Astrocyte (in vitro differentiated cells and primary cell): ENCODE data around the gene CFDP1. TPM values are rescaled to one million over a fixed set of nuclear protein-coding genes. Genes with fewer than 3 reads are reported as not detected.
A peak's percentile ranks its signal among the peaks of the same experiment; 100 is the strongest.

Experiments used
- DNase-seq: peaks from one replicate; pipeline ENCODE4 v3.0.0-alpha.2; 2010; ENCODE audit warnings: low read depth
- FAIRE-seq: peaks from 2 replicates; lab custom pipeline; 2011; peaks lifted over from hg19 to GRCh38; lab: Jason Lieb, UNC
- H2AFZ ChIP-seq: 2 replicates; pipeline ENCODE4 v1.6.0; 2012; ENCODE audit warnings: low read depth, low read length, inconsistent platforms
- H3K27ac ChIP-seq: 2 replicates; pipeline ENCODE4 v1.5.1; 2011; ENCODE audit warnings: low read depth, low read length, inconsistent platforms
- H3K27me3 ChIP-seq: 2 replicates; pipeline ENCODE4 v1.6.0; 2011; ENCODE audit warnings: low read length, inconsistent platforms; ENCODE audit not compliant: insufficient read depth
- H3K36me3 ChIP-seq: 2 replicates; pipeline ENCODE4 v1.5.1; 2011; ENCODE audit warnings: low read length, inconsistent platforms; ENCODE audit not compliant: insufficient read depth
- H3K4me1 ChIP-seq: 2 replicates; pipeline ENCODE4 v1.5.1; 2011; ENCODE audit warnings: low read length, inconsistent platforms; ENCODE audit not compliant: insufficient read depth
- H3K4me2 ChIP-seq: 2 replicates; pipeline ENCODE4 v1.6.0; 2012; ENCODE audit warnings: low read length, inconsistent platforms
- H3K4me3 ChIP-seq: 2 replicates; pipeline ENCODE4 v1.5.1; 2011; ENCODE audit warnings: low read depth, mild to moderate bottlenecking, low read length, inconsistent platforms; ENCODE audit not compliant: insufficient read depth
- H3K79me2 ChIP-seq: 2 replicates; pipeline ENCODE4 v1.6.0; 2012; ENCODE audit warnings: mild to moderate bottlenecking, low read length, inconsistent platforms; ENCODE audit not compliant: insufficient read depth
- H3K9ac ChIP-seq: 2 replicates; pipeline ENCODE4 v1.6.0; 2012; ENCODE audit warnings: mild to moderate bottlenecking, low read length, inconsistent platforms
- H3K9me3 ChIP-seq: 2 replicates; pipeline ENCODE4 v1.5.1; 2012; ENCODE audit warnings: low read depth, mild to moderate bottlenecking, low read length, inconsistent platforms; ENCODE audit not compliant: insufficient read depth
- H4K20me1 ChIP-seq: 2 replicates; pipeline ENCODE4 v1.6.0; 2012; ENCODE audit warnings: low read length, inconsistent platforms; ENCODE audit not compliant: insufficient read depth
- H3K27ac Mint-ChIP-seq: one replicate; pipeline ENCODE4 v1.8.0; 2021; ENCODE audit warnings: mild to moderate bottlenecking, mixed read lengths; ENCODE audit not compliant: unreplicated experiment
- H3K27me3 Mint-ChIP-seq: one replicate; pipeline ENCODE4 v1.8.0; 2021; ENCODE audit warnings: low read depth, mixed read lengths; ENCODE audit not compliant: unreplicated experiment
- H3K36me3 Mint-ChIP-seq: one replicate; pipeline ENCODE4 v1.8.0; 2021; ENCODE audit warnings: low read depth, mixed read lengths; ENCODE audit not compliant: unreplicated experiment
- H3K4me1 Mint-ChIP-seq: one replicate; pipeline ENCODE4 v1.8.0; 2021; ENCODE audit warnings: low read depth, mixed read lengths; ENCODE audit not compliant: unreplicated experiment
- H3K4me3 Mint-ChIP-seq: one replicate; pipeline ENCODE4 v1.8.0; 2021; ENCODE audit warnings: mild to moderate bottlenecking, moderate library complexity, mixed read lengths; ENCODE audit not compliant: unreplicated experiment
- H3K9me3 Mint-ChIP-seq: one replicate; pipeline ENCODE4 v1.8.0; 2021; ENCODE audit warnings: mild to moderate bottlenecking, mixed read lengths; ENCODE audit not compliant: unreplicated experiment
- EZH2 ChIP-seq: IDR thresholded peaks from 2 replicates; pipeline ENCODE4 v1.6.1; 2012; ENCODE audit warnings: mild to moderate bottlenecking, low read length, inconsistent platforms; ENCODE audit not compliant: insufficient read depth
- total RNA-seq: library from RNA; stranded (reverse); gene quantifications from 2 replicates; pipeline ENCODE4 v1.2.1, GENCODE V29; 2021
- TF ChIP-seq, protein P1 (sequence below): IDR thresholded peaks from 2 replicates; pipeline ENCODE4 v1.5.1; 2011; ENCODE audit warnings: low read depth, mild to moderate bottlenecking, inconsistent platforms, low read length, moderate library complexity; ENCODE audit not compliant: insufficient read depth

The CFDP1 gene
- total RNA-seq, 1 donor from 2014 or later, result 36.9 TPM

DNA sequence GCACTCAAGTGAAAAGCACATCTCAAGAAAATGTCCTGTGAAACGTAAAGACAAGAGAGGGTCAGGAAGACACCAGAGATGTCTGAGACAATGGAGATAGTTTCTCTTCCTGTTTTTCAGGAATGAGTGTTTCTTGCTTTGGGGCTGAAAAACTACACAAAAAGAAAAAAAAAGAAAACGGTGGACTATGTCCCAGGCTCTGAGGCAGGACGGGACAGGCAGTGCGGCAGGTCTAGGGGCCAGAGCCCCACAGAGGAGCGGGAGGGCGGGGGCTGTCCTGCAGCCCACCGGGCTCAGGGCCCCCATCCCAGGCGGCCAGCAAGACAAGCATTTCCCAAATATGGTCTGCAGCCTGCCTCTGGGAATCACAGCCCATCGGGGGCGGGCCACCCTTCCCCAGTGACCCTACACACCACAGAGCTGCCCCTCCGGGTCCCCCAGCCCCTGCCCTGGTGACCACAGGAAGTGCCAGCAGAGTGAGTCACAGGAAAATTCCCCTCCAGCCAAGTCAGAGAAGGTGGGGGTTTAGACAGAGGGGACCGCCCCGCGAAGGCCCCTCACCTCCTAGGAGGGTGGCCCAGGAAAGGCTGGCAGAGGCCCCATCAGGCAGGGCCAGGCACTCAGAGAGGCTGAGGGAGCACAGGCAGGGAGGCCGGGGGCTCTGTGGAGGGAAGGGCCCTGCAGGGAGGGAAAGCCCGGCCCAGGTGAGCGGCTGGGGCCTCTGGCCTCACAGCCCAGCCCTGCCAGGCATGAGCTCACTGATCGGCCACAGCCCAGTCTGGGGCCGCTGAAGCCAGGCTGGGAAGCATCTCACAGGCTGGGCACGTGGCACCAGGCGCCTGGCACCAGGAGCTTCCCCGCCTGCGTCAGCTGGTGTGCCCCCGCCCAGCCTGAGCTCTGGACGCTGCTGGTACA, 188.2 kb downstream of the CFDP1 start:
- peak overlapping the region; percentile 91 for H3K4me2 ChIP-seq
- peaks cover 69% of the 10 kb centered on the region for H3K4me1 ChIP-seq
- H3K27me3 ChIP-seq, result no peaks in the 10 kb centered on the region
- peaks cover 96% of the 10 kb centered on the region for H3K79me2 ChIP-seq
- TF ChIP-seq, protein P1, sequence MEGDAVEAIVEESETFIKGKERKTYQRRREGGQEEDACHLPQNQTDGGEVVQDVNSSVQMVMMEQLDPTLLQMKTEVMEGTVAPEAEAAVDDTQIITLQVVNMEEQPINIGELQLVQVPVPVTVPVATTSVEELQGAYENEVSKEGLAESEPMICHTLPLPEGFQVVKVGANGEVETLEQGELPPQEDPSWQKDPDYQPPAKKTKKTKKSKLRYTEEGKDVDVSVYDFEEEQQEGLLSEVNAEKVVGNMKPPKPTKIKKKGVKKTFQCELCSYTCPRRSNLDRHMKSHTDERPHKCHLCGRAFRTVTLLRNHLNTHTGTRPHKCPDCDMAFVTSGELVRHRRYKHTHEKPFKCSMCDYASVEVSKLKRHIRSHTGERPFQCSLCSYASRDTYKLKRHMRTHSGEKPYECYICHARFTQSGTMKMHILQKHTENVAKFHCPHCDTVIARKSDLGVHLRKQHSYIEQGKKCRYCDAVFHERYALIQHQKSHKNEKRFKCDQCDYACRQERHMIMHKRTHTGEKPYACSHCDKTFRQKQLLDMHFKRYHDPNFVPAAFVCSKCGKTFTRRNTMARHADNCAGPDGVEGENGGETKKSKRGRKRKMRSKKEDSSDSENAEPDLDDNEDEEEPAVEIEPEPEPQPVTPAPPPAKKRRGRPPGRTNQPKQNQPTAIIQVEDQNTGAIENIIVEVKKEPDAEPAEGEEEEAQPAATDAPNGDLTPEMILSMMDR, result no peak
- no peak for TF ChIP-seq EZH2
- H2AFZ ChIP-seq, result no peak overlapping the region
- H3K9me3 Mint-ChIP-seq, result no peaks in the 10 kb centered on the region
- peak overlapping the region; percentile 99 for H3K27ac ChIP-seq
- peak overlapping the region; percentile 69 for H3K4me3 Mint-ChIP-seq
- DNase-seq (peak; percentile 97), FAIRE-seq (peak; percentile 63)
- H3K36me3 ChIP-seq, result peaks cover 5% of the 10 kb centered on the region
- peak overlapping the region; percentile 100 for H3K27ac Mint-ChIP-seq
- no peaks in the 10 kb centered on the region for H3K9me3 ChIP-seq
- H3K27me3 Mint-ChIP-seq, result no peaks in the 10 kb centered on the region
- peak overlapping the region; percentile 96 for H3K9ac ChIP-seq
- no peak overlapping the region for H3K4me3 ChIP-seq
- H3K4me1 Mint-ChIP-seq, result peaks cover 69% of the 10 kb centered on the region
- peaks cover 5% of the 10 kb centered on the region for H3K36me3 Mint-ChIP-seq
- H4K20me1 ChIP-seq, result peaks cover 46% of the 10 kb centered on the region

DNA sequence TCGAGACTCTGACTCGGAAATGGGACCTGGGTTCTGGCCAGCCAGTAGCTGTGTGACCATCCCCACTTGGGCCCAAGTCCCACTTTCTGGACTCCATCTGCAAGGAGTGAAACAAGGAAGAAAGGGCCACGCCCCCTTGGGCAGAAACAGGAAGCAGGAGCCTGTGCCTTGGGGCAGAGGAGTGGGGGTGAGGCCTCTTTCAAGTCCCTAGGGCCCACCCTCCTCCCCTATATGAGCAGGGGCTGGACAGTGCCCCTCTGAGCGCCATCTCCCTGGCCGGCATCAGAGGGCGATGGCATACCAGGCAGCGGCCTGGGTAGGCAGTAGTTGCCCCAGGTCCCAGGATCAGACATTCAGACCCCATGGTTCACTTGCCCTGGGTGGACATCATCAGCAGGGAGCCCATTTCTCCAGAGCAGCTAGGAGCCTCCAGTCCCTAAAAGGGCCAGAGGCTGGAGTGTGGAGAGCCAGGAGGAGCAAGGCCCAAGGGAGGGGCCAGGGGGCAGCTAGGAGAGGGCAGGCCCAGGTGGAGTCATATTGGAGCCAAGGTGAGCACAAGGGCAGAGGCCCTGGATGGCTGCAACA, 189.0 kb downstream of the CFDP1 start:
- H3K4me2 ChIP-seq, result peak overlapping the region; percentile 91
- Mint-ChIP-seq H3K4me1 (peaks cover 71% of the 10 kb centered on the region), H3K9me3 (no peaks in the 10 kb centered on the region), H3K27me3 (no peaks in the 10 kb centered on the region), H3K27ac (peak overlapping the region; percentile 100), H3K4me3 (peak overlapping the region; percentile 69), H3K36me3 (peaks cover 7% of the 10 kb centered on the region)
- no peak overlapping the region for H2AFZ ChIP-seq
- peaks cover 70% of the 10 kb centered on the region for H3K4me1 ChIP-seq
- no peaks in the 10 kb centered on the region for H3K9me3 ChIP-seq
- H3K36me3 ChIP-seq, result peaks cover 5% of the 10 kb centered on the region
- H3K27ac ChIP-seq, result peak overlapping the region; percentile 99
- peak overlapping the region; percentile 96 for H3K9ac ChIP-seq
- no peak for FAIRE-seq
- no peak for TF ChIP-seq EZH2
- TF ChIP-seq, protein P1, result no peak
- no peak overlapping the region for H3K4me3 ChIP-seq
- peaks cover 96% of the 10 kb centered on the region for H3K79me2 ChIP-seq
- peaks cover 46% of the 10 kb centered on the region for H4K20me1 ChIP-seq
- H3K27me3 ChIP-seq, result no peaks in the 10 kb centered on the region
- peak; percentile 70 for DNase-seq

Other genes starting within 250 kb of the CFDP1 start
- 0.43 TPM in 1 of 2 replicates, not detected in the other for gene CTRB2, start 226.3 kb downstream of the CFDP1 start, total RNA-seq
- not detected in 2 replicates for gene CTRB1, start 214.5 kb downstream of the CFDP1 start, total RNA-seq
- gene BCAR1, start 181.9 kb downstream of the CFDP1 start, total RNA-seq, result 241 and 296 TPM in 2 replicates
- gene TMEM170A, start 31.2 kb upstream of the CFDP1 start, total RNA-seq, result 15.2 and 16.4 TPM in 2 replicates
- gene CHST6, start 61.9 kb upstream of the CFDP1 start, total RNA-seq, result 2.5 and 3.4 TPM in 2 replicates
- 0.09 TPM in 1 of 2 replicates, not detected in the other for gene CHST5, start 102.6 kb upstream of the CFDP1 start, total RNA-seq
- gene TMEM231, start 122.7 kb upstream of the CFDP1 start, total RNA-seq, result 10.5 and 10.7 TPM in 2 replicates
- gene GABARAPL2, start 132.9 kb upstream of the CFDP1 start, total RNA-seq, result 108 and 109 TPM in 2 replicates
- gene ADAT1, start 189.8 kb upstream of the CFDP1 start, total RNA-seq, result 37.4 and 37.9 TPM in 2 replicates
- 150 and 155 TPM in 2 replicates for gene KARS1, start 214.2 kb upstream of the CFDP1 start, total RNA-seq
- gene TERF2IP, start 214.3 kb upstream of the CFDP1 start, total RNA-seq, result 57.4 and 65.7 TPM in 2 replicates
- gene CPHXL2, start 243.5 kb upstream of the CFDP1 start, total RNA-seq, result not detected in 2 replicates